ENCODE data around the gene VMAC. TPM values are rescaled to one million over a fixed set of nuclear protein-coding genes. Genes with fewer than 3 reads are reported as not detected.

The VMAC gene
- total and polyA plus RNA-seq, 2 of the 8 experiments (the other 6 are each of a cell fraction or from before 2014, with no cell fraction given) = 1.3 to 2.2 TPM

GRCh38 chr19:5900976-5901375 is 3.7 kb upstream of the VMAC start (continued):
- TF ChIP-seq GTF2F1 (IDR thresholded peaks at IDR 0.05; ENCODE audit: borderline replicate concordance, low read depth, low read length) (no peak), CHD7 (IDR thresholded peaks at IDR 0.05; ENCODE audit: insufficient replicate concordance, low read length) (no peak), SIX5 (IDR thresholded peaks at IDR 0.05; ENCODE audit: low read depth, low read length) (no peak), JUND (IDR thresholded peaks at IDR 0.05; ENCODE audit: low read length) (no peak), RFX5 (IDR thresholded peaks at IDR 0.05; ENCODE audit: borderline replicate concordance, low read depth, low read length) (no peak), KDM5A (IDR thresholded peaks at IDR 0.05; ENCODE audit: low read length) (no peak), RAD21 (IDR thresholded peaks at IDR 0.05 in 1 of 2, conservative IDR thresholded peaks at IDR 0.05 in 1 of 2; ENCODE audit: low read depth in 2 of 2, low read length in 2 of 2) (no peak)
- TF ChIP-seq, protein P1, sequence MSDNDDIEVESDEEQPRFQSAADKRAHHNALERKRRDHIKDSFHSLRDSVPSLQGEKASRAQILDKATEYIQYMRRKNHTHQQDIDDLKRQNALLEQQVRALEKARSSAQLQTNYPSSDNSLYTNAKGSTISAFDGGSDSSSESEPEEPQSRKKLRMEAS (IDR thresholded peaks at IDR 0.05) = no peak
